WTC11 (cell line): ENCODE measurements around the gene SMIM17.

Experiments
- CREM ChIP-seq: sonication (generic); formaldehyde crosslinking; IDR thresholded peaks from 2 replicates; pipeline ENCODE4 v1.8.1; 2022; ENCODE audit warnings: mild to moderate bottlenecking, missing genetic modification reagents, moderate library complexity
- ETV6 ChIP-seq: sonication (generic); formaldehyde crosslinking; IDR thresholded peaks from 2 replicates; pipeline ENCODE4 v1.8.1; 2022; ENCODE audit warnings: mild to moderate bottlenecking, missing genetic modification reagents
- TP53 ChIP-seq: sonication (generic); formaldehyde crosslinking; IDR thresholded peaks from 2 replicates; pipeline ENCODE4 v1.8.1; 2023; ENCODE audit warnings: mild to moderate bottlenecking, missing genetic modification reagents
- TF ChIP-seq, protein P1 (sequence below): fragments of 200-600 bp; IDR thresholded peaks from 2 replicates; pipeline ENCODE4 v1.8.0; 2022; ENCODE audit warnings: antibody characterized with exemption
- TF ChIP-seq, protein P2 (sequence below): sonication (generic); formaldehyde crosslinking; conservative IDR thresholded peaks from 2 replicates; pipeline ENCODE4 v1.8.1; 2022; ENCODE audit warnings: mild to moderate bottlenecking, missing genetic modification reagents
- TF ChIP-seq, protein P3 (sequence below): sonication (generic); formaldehyde crosslinking; IDR thresholded peaks from 2 replicates; pipeline ENCODE4 v1.8.0; 2022; ENCODE audit warnings: mild to moderate bottlenecking, missing genetic modification reagents

DNA sequence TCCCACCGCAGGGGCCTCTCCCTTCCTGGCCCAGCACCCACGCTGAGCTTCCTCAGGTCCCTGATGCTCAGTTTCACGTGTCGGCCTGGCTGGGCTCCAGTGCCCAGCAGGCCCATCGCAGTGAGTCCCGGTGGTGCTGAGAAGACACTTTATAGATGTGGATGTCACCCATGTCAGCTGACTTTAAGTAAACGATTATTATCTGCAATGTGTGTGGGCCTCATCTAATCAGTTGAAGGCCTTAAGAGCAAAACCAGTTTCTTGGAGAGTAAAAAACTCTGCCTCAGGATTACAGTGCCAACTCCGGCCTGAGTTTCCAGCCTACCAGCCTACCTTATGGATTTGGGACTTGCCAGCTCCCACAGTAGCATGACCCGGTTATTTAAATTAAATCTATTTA, 17.3 kb upstream of the SMIM17 start:
- no peak for TF ChIP-seq ETV6 (CRISPR knock-in tag)
- TF ChIP-seq, protein P1, sequence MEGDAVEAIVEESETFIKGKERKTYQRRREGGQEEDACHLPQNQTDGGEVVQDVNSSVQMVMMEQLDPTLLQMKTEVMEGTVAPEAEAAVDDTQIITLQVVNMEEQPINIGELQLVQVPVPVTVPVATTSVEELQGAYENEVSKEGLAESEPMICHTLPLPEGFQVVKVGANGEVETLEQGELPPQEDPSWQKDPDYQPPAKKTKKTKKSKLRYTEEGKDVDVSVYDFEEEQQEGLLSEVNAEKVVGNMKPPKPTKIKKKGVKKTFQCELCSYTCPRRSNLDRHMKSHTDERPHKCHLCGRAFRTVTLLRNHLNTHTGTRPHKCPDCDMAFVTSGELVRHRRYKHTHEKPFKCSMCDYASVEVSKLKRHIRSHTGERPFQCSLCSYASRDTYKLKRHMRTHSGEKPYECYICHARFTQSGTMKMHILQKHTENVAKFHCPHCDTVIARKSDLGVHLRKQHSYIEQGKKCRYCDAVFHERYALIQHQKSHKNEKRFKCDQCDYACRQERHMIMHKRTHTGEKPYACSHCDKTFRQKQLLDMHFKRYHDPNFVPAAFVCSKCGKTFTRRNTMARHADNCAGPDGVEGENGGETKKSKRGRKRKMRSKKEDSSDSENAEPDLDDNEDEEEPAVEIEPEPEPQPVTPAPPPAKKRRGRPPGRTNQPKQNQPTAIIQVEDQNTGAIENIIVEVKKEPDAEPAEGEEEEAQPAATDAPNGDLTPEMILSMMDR, result no peak
- TF ChIP-seq, protein P2, sequence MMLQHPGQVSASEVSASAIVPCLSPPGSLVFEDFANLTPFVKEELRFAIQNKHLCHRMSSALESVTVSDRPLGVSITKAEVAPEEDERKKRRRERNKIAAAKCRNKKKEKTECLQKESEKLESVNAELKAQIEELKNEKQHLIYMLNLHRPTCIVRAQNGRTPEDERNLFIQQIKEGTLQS, result no peak
- TF ChIP-seq, protein P3, sequence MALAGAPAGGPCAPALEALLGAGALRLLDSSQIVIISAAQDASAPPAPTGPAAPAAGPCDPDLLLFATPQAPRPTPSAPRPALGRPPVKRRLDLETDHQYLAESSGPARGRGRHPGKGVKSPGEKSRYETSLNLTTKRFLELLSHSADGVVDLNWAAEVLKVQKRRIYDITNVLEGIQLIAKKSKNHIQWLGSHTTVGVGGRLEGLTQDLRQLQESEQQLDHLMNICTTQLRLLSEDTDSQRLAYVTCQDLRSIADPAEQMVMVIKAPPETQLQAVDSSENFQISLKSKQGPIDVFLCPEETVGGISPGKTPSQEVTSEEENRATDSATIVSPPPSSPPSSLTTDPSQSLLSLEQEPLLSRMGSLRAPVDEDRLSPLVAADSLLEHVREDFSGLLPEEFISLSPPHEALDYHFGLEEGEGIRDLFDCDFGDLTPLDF, result no peak
- no peak for TF ChIP-seq TP53
- TF ChIP-seq CREM, result no peak
